Fibroblast of lung (primary cell): ENCODE data around the gene WHRN. TPM values are rescaled to one million over a fixed set of nuclear protein-coding genes. Genes with fewer than 3 reads are reported as not detected.

Experiments used
- DNase-seq, 2 donors: peaks; one replicate each; pipeline versions ENCODE4 v3.0.0 to v3.0.0-alpha.2; 2010; ENCODE audit warnings: low read depth in 2 of 2
- H2AFZ ChIP-seq: 2 replicates; pipeline ENCODE4 v1.5.1; 2012; ENCODE audit warnings: low read length, control low read depth, inconsistent platforms
- H3K27ac ChIP-seq: 2 replicates; pipeline ENCODE4 v1.5.1; 2011; ENCODE audit warnings: low read length, control low read depth; ENCODE audit not compliant: insufficient read depth
- H3K27me3 ChIP-seq: 2 replicates; pipeline ENCODE4 v1.5.1; 2011; ENCODE audit warnings: mild to moderate bottlenecking, low read length; ENCODE audit not compliant: control insufficient read depth, insufficient read depth
- H3K36me3 ChIP-seq: 2 replicates; pipeline ENCODE4 v1.5.1; 2011; ENCODE audit warnings: low read length; ENCODE audit not compliant: control insufficient read depth, insufficient read depth
- H3K4me1 ChIP-seq: 2 replicates; pipeline ENCODE4 v1.5.1; 2011; ENCODE audit warnings: low read length; ENCODE audit not compliant: control insufficient read depth, insufficient read depth; ENCODE audit errors: extremely low read depth
- H3K4me2 ChIP-seq: 2 replicates; pipeline ENCODE4 v1.5.1; 2011; ENCODE audit warnings: low read length, control low read depth; ENCODE audit not compliant: insufficient read depth; ENCODE audit errors: extremely low read depth
- H3K4me3 ChIP-seq, 4 experiments: fragments of 200-600 bp in 1 of 4; sonication (generic) in 1 of 4; replicated peaks in 1 of 4; 2 replicates each; pipeline ENCODE4 v1.5.1; 2011 to 2016; ENCODE audit warnings: low read length in 4 of 4, low read depth in 3 of 4, mild to moderate bottlenecking in 3 of 4, control low read depth in 2 of 4, inconsistent platforms in 1 of 4, mixed read lengths in 1 of 4; ENCODE audit not compliant: insufficient read depth in 1 of 4; ENCODE audit errors: control extremely low read depth in 1 of 4
- H3K79me2 ChIP-seq: 2 replicates; pipeline ENCODE4 v1.5.1; 2012; ENCODE audit warnings: mild to moderate bottlenecking, low read length, inconsistent platforms; ENCODE audit not compliant: control insufficient read depth, insufficient read depth
- H3K9ac ChIP-seq: 2 replicates; pipeline ENCODE4 v1.5.1; 2011; ENCODE audit warnings: mild to moderate bottlenecking, low read length, control low read depth; ENCODE audit not compliant: insufficient read depth
- H3K9me3 ChIP-seq: 2 replicates; pipeline ENCODE4 v1.5.1; 2012; ENCODE audit warnings: low read depth, low read length; ENCODE audit not compliant: control insufficient read depth, insufficient read depth
- H4K20me1 ChIP-seq: 2 replicates; pipeline ENCODE4 v1.5.1; 2011; ENCODE audit warnings: low read length; ENCODE audit not compliant: control insufficient read depth, insufficient read depth; ENCODE audit errors: extremely low read depth
- CTCF ChIP-seq, 2 donors: IDR thresholded peaks in 1 of 2; conservative IDR thresholded peaks in 1 of 2; 1 replicate in 1 of 2; 2 replicates in 1 of 2; pipeline ENCODE4 v1.5.1; 2011 to 2012; ENCODE audit warnings: low read length in 2 of 2, control low read depth in 1 of 2, inconsistent platforms in 1 of 2, low read depth in 1 of 2, mild to moderate bottlenecking in 1 of 2
- EZH2 ChIP-seq: IDR thresholded peaks from 2 replicates; pipeline ENCODE4 v1.5.1; 2012; ENCODE audit warnings: low read length, control low read depth, mild to moderate bottlenecking; ENCODE audit errors: missing control alignments
- polyA plus RNA-seq, 2 donors: library from polyadenylated mRNA; depleted of rRNA in 1 of 2; stranded (reverse) in 1 of 2; unstranded in 1 of 2; fragments of >200 nt; gene quantifications; 2 replicates each; pipeline ENCODE4 v1.2.1, GENCODE V29; 2011 to 2012; ENCODE audit warnings: missing spikeins in 1 of 2
- total RNA-seq: library from RNA; depleted of rRNA; stranded (reverse); fragments of >200 nt; gene quantifications from 2 replicates; pipeline ENCODE4 v1.2.1, GENCODE V29; 2014

The WHRN gene
- total and polyA plus RNA-seq, 2 donors (not counting 1 experiment from before 2014, with no cell fraction given): 0.16 to 1.8 TPM

- no peak for DNase-seq
- Histone ChIP-seq H3K4me2 (no peak overlapping the region), H3K9ac (no peak overlapping the region), H3K4me1 (no peaks in the 10 kb centered on the region), H2AFZ (no peak overlapping the region), H3K36me3 (no peaks in the 10 kb centered on the region), H3K79me2 (no peaks in the 10 kb centered on the region), H3K9me3 (no peaks in the 10 kb centered on the region), H3K27me3 (no peaks in the 10 kb centered on the region), H4K20me1 (no peaks in the 10 kb centered on the region), H3K27ac (no peak overlapping the region), H3K4me3 (no peak overlapping the region)
- TF ChIP-seq EZH2: no peak
- TF ChIP-seq CTCF (conservative IDR thresholded peaks at IDR 0.05 in 1 of 2, IDR thresholded peaks at IDR 0.05 in 1 of 2; ENCODE audit: low read depth in 1 of 2, low read length in 2 of 2): no peak
These were observed 54.2 kb downstream of the WHRN start for GRCh38 chr9:114450833-114451706.

- no peaks in the 10 kb centered on the region for H3K79me2 ChIP-seq
These were observed 55.1 kb downstream of the WHRN start for GRCh38 chr9:114450181-114450580.

GRCh38 chr9:114449236-114449635, 56.0 kb downstream of the WHRN start:
- H2AFZ ChIP-seq: no peak overlapping the region
- H3K9me3 ChIP-seq: no peaks in the 10 kb centered on the region
- no peaks in the 10 kb centered on the region for H3K27me3 ChIP-seq
- no peak for DNase-seq
- H3K79me2 ChIP-seq: no peaks in the 10 kb centered on the region
- H3K36me3 ChIP-seq: no peaks in the 10 kb centered on the region
- H3K4me1 ChIP-seq: no peaks in the 10 kb centered on the region
- TF ChIP-seq EZH2 (no peak), CTCF (conservative IDR thresholded peaks at IDR 0.05 in 1 of 2, IDR thresholded peaks at IDR 0.05 in 1 of 2; ENCODE audit: low read depth in 1 of 2, low read length in 2 of 2) (no peak)
- H3K9ac ChIP-seq: no peak overlapping the region
- H3K4me2 ChIP-seq: no peak overlapping the region
- no peaks in the 10 kb centered on the region for H4K20me1 ChIP-seq
- H3K4me3 ChIP-seq: no peak overlapping the region
- H3K27ac ChIP-seq: no peak overlapping the region

More at GRCh38 chr9:114450181-114450580, 55.1 kb downstream of the WHRN start:
- Histone ChIP-seq H3K27me3 (no peaks in the 10 kb centered on the region), H3K27ac (no peak overlapping the region), H4K20me1 (no peaks in the 10 kb centered on the region), H2AFZ (no peak overlapping the region), H3K4me3 (no peak overlapping the region), H3K9ac (no peak overlapping the region), H3K4me2 (no peak overlapping the region), H3K9me3 (no peaks in the 10 kb centered on the region), H3K4me1 (no peaks in the 10 kb centered on the region), H3K36me3 (no peaks in the 10 kb centered on the region)
- TF ChIP-seq CTCF (conservative IDR thresholded peaks at IDR 0.05 in 1 of 2, IDR thresholded peaks at IDR 0.05 in 1 of 2; ENCODE audit: low read depth in 1 of 2, low read length in 2 of 2): no peak
- no peak for TF ChIP-seq EZH2
- no peak for DNase-seq
